Activated CD4-positive, alpha-beta T cell treated with anti-CD3 and anti-CD28 coated beads for 36 hours (primary cell): ENCODE measurements around the gene PCYOX1L. TPM values are rescaled to one million over a fixed set of nuclear protein-coding genes. Genes with fewer than 3 reads are reported as not detected.

Experiments used
- ATAC-seq: fragments of 200-7000 bp; cut with Tn5 transposase; one replicate; pipeline ENCODE4 v1.10.0; 2021; ENCODE audit warnings: mild to moderate bottlenecking, moderate library complexity
- CTCF ChIA-PET: fragments of 350-600 bp; sonication (Branson Sonifier 250); formaldehyde crosslinking; loops from one replicate; lab custom pipeline; 2021; ENCODE audit warnings: antibody characterized with exemption; lab: Charles Lee
- POLR2A ChIA-PET: fragments of 350-600 bp; sonication (Branson Sonifier 250); formaldehyde crosslinking; loops from one replicate; lab custom pipeline; 2021; ENCODE audit warnings: antibody characterized with exemption, inconsistent platforms; lab: Charles Lee
- DNase-seq: peaks from one replicate; pipeline ENCODE4 v3.0.0-alpha.2; 2020
- H3K27ac Mint-ChIP-seq: one replicate; pipeline ENCODE4 v1.8.0; 2021; ENCODE audit warnings: mixed read lengths
- H3K27me3 Mint-ChIP-seq: one replicate; pipeline ENCODE4 v1.8.0; 2021; ENCODE audit warnings: mixed read lengths
- H3K36me3 Mint-ChIP-seq: one replicate; pipeline ENCODE4 v1.8.0; 2021; ENCODE audit warnings: low read depth, mixed read lengths
- H3K4me1 Mint-ChIP-seq: one replicate; pipeline ENCODE4 v1.8.0; 2021; ENCODE audit warnings: mixed read lengths
- H3K4me3 Mint-ChIP-seq: one replicate; pipeline ENCODE4 v1.8.0; 2021; ENCODE audit warnings: mild to moderate bottlenecking, moderate library complexity, mixed read lengths
- H3K9me3 Mint-ChIP-seq: one replicate; pipeline ENCODE4 v1.8.0; 2021; ENCODE audit warnings: low read depth, mixed read lengths
- intact Hi-C, 2 experiments: fragments of 100-400 bp; cut with DNase I in 1 of 2; cut with micrococcal nuclease in 1 of 2; formaldehyde crosslinking; loops; one replicate each; pipeline versions ENCODE4 v1.14.2 to v1.15.1; 2022 to 2024; cut with DNase I, micrococcal nuclease
- total RNA-seq, 2 experiments: library from RNA; stranded (reverse); gene quantifications; one replicate each; pipeline ENCODE4 v1.2.3, GENCODE V29; 2021

The PCYOX1L gene
- total RNA-seq, 2 experiments from 2014 or later = 17.5 to 18.8 TPM

DNA sequence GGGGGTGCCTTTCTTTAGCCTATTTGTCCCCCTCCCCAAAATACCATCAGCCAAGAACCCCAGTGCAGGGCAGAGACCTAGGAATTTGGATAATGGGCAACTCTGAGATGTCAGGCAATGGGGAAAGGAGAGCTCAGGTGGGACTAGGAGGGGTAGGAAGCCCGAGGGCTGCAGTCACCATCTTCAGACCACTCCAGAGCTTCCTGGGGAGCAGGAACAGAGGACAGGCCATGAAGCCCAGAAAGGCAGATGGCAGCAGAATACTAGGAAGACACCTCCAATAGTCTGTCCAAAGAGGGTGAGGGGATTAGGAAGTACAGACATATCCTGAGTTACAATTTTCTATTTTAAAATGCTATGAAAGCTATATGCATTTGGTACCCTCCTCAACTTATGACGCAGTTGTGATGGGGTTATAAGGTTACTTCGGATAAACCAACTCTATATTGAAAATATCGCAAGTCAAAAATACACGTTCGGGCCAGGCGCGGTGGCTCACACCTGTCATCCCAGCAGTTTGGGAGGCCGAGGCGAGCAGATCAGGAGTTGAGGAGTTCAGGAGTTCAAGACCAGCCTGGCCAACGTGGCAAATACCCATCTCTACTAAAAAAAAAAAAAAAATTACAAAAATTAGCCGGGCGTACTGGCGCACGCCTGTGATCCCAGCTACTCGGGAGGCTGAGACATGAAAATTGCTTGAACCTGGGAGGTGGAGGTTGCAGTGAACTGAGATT, 55.8 kb downstream of the PCYOX1L start:
- CTCF ChIA-PET = no interaction called here
- POLR2A ChIA-PET = no interaction called here
- H3K4me3 Mint-ChIP-seq = no peak overlapping the region
- no peaks in the 10 kb centered on the region for H3K27me3 Mint-ChIP-seq
- no peaks in the 10 kb centered on the region for H3K4me1 Mint-ChIP-seq
- no peaks in the 10 kb centered on the region for H3K9me3 Mint-ChIP-seq
- no peak for DNase-seq
- intact Hi-C loops = no loop called here
- no peak for ATAC-seq
- H3K27ac Mint-ChIP-seq = no peak overlapping the region
- no peaks in the 10 kb centered on the region for H3K36me3 Mint-ChIP-seq

DNA sequence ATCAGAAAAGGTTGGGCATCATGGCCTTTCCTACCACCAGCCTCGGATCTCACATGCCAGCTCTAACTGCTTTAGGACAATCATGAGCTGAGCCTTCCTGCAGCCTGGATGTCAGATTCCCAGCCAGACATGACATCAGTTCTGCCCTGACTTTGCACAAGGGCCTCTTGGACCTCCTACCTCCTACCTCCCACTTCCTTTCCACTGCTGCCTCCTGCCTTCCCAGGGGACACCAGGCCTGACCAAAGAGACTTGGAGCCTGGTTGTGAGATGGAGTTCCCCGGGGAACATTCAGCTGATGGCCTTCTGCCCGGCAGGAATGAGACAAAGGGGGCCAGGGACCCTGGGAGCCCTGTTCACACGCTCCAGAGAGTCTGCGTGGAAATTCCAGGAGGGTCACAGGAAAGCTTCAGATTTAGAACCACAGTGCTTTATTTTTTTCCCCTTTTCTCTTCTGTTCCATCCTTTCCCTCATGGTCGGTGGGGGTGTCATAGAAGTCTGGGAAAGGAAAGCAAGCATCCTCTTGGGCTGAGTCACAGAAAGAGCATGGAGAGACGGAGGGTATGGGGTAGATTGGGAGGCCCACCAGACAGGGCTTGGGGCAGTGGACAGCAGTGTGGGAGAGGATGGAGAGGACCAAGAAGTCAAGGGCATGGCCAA, 56.7 kb downstream of the PCYOX1L start:
- intact Hi-C loops = no loop called here
- H3K4me3 Mint-ChIP-seq = no peak overlapping the region
- no peak overlapping the region for H3K27ac Mint-ChIP-seq
- H3K36me3 Mint-ChIP-seq = no peaks in the 10 kb centered on the region
- DNase-seq (no peak), ATAC-seq (no peak)
- POLR2A ChIA-PET = no interaction called here
- no peaks in the 10 kb centered on the region for H3K27me3 Mint-ChIP-seq
- CTCF ChIA-PET = no interaction called here
- H3K9me3 Mint-ChIP-seq = no peaks in the 10 kb centered on the region
- no peaks in the 10 kb centered on the region for H3K4me1 Mint-ChIP-seq

DNA sequence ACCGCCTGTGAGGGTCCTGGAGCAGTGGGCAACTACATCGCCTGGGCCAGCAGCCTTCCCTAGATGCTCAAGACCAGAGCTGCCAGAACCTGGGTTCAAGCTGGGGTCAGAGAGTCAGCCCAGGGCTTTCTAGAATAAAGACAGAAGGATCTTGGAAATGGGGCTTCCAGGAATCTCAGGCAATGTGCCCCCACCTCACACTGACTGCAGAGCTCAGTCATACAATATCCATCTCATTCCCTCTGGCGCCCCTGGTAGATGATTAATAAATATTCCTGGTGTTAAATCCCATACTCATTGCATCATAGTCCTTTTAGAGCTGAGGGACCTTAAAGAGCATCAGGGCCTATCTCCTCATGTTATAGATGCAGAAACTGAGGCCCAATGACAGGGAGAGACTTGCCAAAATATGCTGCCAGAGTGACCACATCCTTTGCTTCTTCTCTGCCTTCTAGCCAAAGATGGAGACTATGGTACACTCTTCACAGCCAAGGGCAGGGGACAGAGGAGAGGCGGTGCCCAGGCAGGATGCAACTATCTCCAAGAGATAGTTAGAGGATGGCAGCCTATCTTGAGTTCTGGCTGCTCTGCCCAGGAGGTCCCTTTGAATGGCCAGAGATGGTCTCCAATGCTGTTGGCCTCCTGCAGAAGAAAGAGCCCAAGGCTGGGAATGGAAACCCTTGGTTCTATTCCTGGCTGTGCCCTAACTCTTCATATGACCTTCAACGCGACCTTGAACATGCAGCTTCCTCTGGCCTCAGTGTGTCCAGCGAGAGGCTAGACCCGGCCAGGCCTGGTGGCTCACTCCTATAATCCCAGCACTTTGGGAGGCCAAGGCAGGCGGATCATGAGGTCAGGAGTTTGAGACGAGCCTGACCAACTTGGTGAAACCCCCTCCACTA, 57.5 kb downstream of the PCYOX1L start:
- DNase-seq = no peak
- Mint-ChIP-seq H3K9me3 (no peaks in the 10 kb centered on the region), H3K27me3 (no peaks in the 10 kb centered on the region), H3K36me3 (no peaks in the 10 kb centered on the region), H3K4me1 (no peaks in the 10 kb centered on the region), H3K4me3 (no peak overlapping the region), H3K27ac (no peak overlapping the region)
- POLR2A ChIA-PET = no interaction called here
- no peak for ATAC-seq
- intact Hi-C loops = no loop called here
- CTCF ChIA-PET = interaction anchor here (0.6 to 1.7 kb wide), 3 partner anchors 13 to 44 kb away, joined by 4 to 8 read pairs (median 7); no protein-coding TSS in a partner anchor

DNA sequence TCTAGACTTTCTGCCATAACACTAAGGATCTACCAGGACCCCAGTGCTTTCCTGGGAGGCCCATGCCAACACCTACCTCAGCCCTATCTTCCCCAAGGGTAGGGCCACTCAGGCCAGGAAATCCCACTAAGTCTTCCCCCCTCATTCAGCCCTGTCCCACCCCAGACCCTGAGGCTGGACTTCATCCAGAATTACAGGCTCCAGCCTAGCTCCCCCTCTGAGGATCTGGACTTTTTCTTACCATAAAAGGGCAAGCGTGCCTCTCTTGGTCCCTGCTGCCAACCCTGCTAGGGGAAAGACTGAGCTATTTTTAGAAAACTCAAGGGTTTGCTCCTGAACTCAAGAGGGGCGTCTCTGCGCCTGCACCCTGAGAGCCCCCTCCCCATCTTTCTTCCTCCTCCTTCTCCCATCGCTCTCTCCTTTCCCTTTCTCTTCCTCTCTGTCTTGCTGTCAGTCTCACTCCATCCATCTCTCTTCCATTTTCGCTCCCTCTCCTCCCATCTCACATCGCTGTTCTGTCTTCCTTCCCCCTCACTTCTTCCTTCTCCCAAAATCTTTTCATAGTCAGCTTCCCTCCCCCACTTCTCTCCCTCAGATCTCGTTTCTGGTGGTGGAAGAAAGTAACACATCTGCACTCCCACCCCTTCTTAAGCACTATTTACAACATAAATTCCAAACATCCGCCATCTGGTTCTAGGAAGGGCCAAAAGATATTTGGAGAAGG, 59.3 kb downstream of the PCYOX1L start:
- Mint-ChIP-seq H3K36me3 (no peaks in the 10 kb centered on the region), H3K4me1 (peaks cover 4% of the 10 kb centered on the region), H3K9me3 (no peaks in the 10 kb centered on the region), H3K27me3 (no peaks in the 10 kb centered on the region), H3K4me3 (no peak overlapping the region), H3K27ac (no peak overlapping the region)
- ATAC-seq (no peak), DNase-seq (no peak)
- POLR2A ChIA-PET = no interaction called here
- CTCF ChIA-PET = interaction anchor here (0.7 to 1.7 kb wide), 4 partner anchors 16 to 147 kb away, joined by 3 to 8 read pairs (median 4); no protein-coding TSS in a partner anchor
- intact Hi-C loops = no loop called here

DNA sequence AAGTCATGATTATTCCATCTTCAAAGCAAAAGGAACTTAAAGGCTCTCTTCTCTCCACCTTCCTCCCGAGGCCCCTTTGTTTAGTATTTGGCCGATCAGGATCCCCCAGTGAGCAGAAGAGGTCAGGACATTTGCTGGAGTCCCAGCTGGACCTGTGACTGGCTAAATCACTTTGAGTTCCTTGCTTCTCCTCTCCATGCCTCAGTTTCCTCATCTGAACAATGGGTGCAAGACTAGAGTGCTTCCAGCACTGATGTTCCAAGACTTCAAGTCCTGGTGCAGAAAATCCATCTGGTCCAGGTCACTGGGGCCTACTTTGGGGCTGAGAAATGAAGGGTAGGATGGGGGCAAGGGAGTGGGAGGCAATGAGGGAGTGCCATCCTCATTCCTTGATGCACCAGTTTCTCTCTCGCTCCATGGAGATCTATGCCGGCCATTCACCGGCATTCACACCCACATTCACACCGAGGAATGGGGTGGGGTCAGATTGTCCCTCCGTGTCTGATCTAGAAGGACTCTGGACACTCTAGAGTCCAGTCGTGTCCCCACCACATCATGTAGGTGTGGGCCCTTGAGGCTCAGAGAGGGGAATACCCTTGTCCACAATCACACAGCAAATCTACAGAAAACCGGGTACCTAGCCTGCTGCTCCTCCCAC, 60.0 kb downstream of the PCYOX1L start:
- DNase-seq (no peak), ATAC-seq (no peak)
- intact Hi-C loops = no loop called here
- H3K4me3 Mint-ChIP-seq = no peak overlapping the region
- H3K27me3 Mint-ChIP-seq = no peaks in the 10 kb centered on the region
- no peaks in the 10 kb centered on the region for H3K36me3 Mint-ChIP-seq
- ChIA-PET CTCF (interaction anchor here (0.6 kb wide), 1 partner anchor 98 kb away, joined by 3 read pairs; no protein-coding TSS in a partner anchor), POLR2A (no interaction called here)
- H3K4me1 Mint-ChIP-seq = peaks cover 10% of the 10 kb centered on the region
- no peak overlapping the region for H3K27ac Mint-ChIP-seq
- H3K9me3 Mint-ChIP-seq = no peaks in the 10 kb centered on the region

DNA sequence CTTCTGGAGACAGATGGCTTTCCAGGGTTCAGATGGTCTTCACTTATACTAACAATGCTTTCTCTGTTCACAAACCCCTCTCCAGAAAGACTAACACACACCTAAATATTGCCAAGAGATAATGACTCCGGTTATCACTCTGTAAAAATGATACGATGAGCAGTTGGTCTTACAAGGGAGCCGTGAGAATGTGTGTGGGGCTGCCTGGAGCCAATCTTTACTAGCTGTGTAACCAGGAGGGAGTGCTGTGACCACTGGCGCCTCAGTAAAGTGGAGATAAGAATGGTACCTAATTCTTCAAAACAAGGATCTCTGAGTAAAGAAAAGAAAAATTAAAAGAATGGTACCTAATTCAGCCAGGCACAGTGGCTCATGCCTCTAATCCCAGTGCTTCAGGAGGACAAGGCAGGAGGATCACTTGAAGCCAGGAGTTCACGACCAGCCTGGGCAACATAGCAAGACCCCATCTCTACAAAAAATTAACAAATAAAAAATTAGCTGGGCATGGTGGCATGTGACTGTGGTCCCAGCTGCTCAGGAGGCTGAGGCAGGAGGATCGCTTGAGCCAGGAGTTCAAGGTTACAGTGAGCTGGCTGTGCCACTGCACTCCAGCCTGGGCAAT, 61.2 kb downstream of the PCYOX1L start:
- ChIA-PET CTCF (interaction anchor here (0.6 to 2.0 kb wide), 4 partner anchors 11 to 124 kb away, joined by 3 to 7 read pairs (median 4); no protein-coding TSS in a partner anchor), POLR2A (no interaction called here)
- intact Hi-C loops = no loop called here
- Mint-ChIP-seq H3K4me1 (peaks cover 15% of the 10 kb centered on the region), H3K9me3 (no peaks in the 10 kb centered on the region), H3K27me3 (no peaks in the 10 kb centered on the region), H3K4me3 (no peak overlapping the region), H3K27ac (no peak overlapping the region), H3K36me3 (no peaks in the 10 kb centered on the region)
- DNase-seq (no peak), ATAC-seq (no peak)

Other genes with a start within 250 kb of the PCYOX1L start
- gene ABLIM3, start 216.6 kb upstream of the PCYOX1L start, total RNA-seq = under 1 TPM in 1 of 2 experiments, not detected in 1; 0.07 TPM
- gene AFAP1L1, start 86.2 kb upstream of the PCYOX1L start, total RNA-seq = under 1 TPM; 0.18 to 0.55 TPM
- gene GRPEL2, start 12.5 kb upstream of the PCYOX1L start, total RNA-seq = 10 to 100 TPM; 27.1 to 37.2 TPM
- not detected for gene IL17B, start 21.2 kb downstream of the PCYOX1L start, total RNA-seq
- gene CSNK1A1, start 193.4 kb downstream of the PCYOX1L start, total RNA-seq = 100 to 1,000 TPM; 169 to 203 TPM
- 1 to 10 TPM; 1.7 to 2.1 TPM for gene ARHGEF37, start 223.5 kb downstream of the PCYOX1L start, total RNA-seq